CD4-positive, alpha-beta T cell treated with Interleukin-17A for 4 hours (primary cell): ENCODE data around the gene TES.

Experiments
- DNase-seq: peaks from one replicate; pipeline ENCODE4 v3.0.0-alpha.2; 2020; ENCODE audit warnings: mixed read lengths

TES gene

GRCh38 chr7:116252249-116252648 is 41.9 kb downstream of the TES start:
- no peak for DNase-seq

- DNase-seq, result no peak
Measured at GRCh38 chr7:116257156-116257555, 46.8 kb downstream of the TES start.

- peak; percentile 33 for DNase-seq
Measured at GRCh38 chr7:116258734-116259133, 48.4 kb downstream of the TES start.

- DNase-seq, result no peak
Measured at GRCh38 chr7:116259156-116259870, 49.0 kb downstream of the TES start.

- DNase-seq, result no peak
Measured at GRCh38 chr7:116259871-116260440, 49.6 kb downstream of the TES start.

- no peak for DNase-seq
Measured at GRCh38 chr7:116261904-116262303, 51.6 kb downstream of the TES start.

GRCh38 chr7:116265881-116266280 is 55.5 kb downstream of the TES start:
- DNase-seq, result no peak

- no peak for DNase-seq
Measured at GRCh38 chr7:116269466-116269865, 59.1 kb downstream of the TES start.

- no peak for DNase-seq
Measured at GRCh38 chr7:116271161-116271913, 61.0 kb downstream of the TES start.

- DNase-seq, result no peak
Measured at GRCh38 chr7:116271963-116272886, 61.9 kb downstream of the TES start.

GRCh38 chr7:116273283-116273917 is 63.1 kb downstream of the TES start:
- DNase-seq, result no peak

GRCh38 chr7:116273918-116274301 is 63.6 kb downstream of the TES start:
- DNase-seq, result no peak

GRCh38 chr7:116277070-116277469 is 66.7 kb downstream of the TES start:
- DNase-seq, result no peak

- no peak for DNase-seq
Measured at GRCh38 chr7:116279217-116279616, 68.9 kb downstream of the TES start.

- no peak for DNase-seq
Measured at GRCh38 chr7:116280803-116281202, 70.5 kb downstream of the TES start.

GRCh38 chr7:116283595-116284204 is 73.4 kb downstream of the TES start:
- no peak for DNase-seq

- no peak for DNase-seq
Measured at GRCh38 chr7:116284390-116284789, 74.1 kb downstream of the TES start.

- no peak for DNase-seq
Measured at GRCh38 chr7:116285252-116285651, 74.9 kb downstream of the TES start.

GRCh38 chr7:116290740-116291139 is 80.4 kb downstream of the TES start:
- DNase-seq, result no peak

- no peak for DNase-seq
Measured at GRCh38 chr7:116291937-116292336, 81.6 kb downstream of the TES start.

GRCh38 chr7:116292381-116292780 is 82.0 kb downstream of the TES start:
- no peak for DNase-seq

- DNase-seq, result no peak
Measured at GRCh38 chr7:116293139-116293538, 82.8 kb downstream of the TES start.
